Dedifferentiated amniotic fluid mesenchymal stem cell (primary cell): ENCODE measurements around the gene MRPL49.

Experiments used
- DNase-seq: peaks from one replicate; pipeline ENCODE4 v3.0.0-alpha.2; 2016; ENCODE audit errors: extremely low spot score

The MRPL49 gene

GRCh38 chr11:65121865-65122696 is at the start of gene MRPL49, which contains the start of gene FAU:
TSS of gene MRPL49 (plus strand) at chr11:65122321. CDS start at chr11:65122347, 26 bp downstream.
TSS of gene FAU (minus strand) at chr11:65122134. CDS start at chr11:65121813, 321 bp downstream.
- DNase-seq: peak; percentile 94

GRCh38 chr11:65072631-65072966 is 49.5 kb upstream of the MRPL49 start:
- DNase-seq: no peak

- DNase-seq: no peak
Observed at GRCh38 chr11:65077451-65077850, 44.7 kb upstream of the MRPL49 start.

- no peak for DNase-seq
Observed at GRCh38 chr11:65078151-65078550, 44.0 kb upstream of the MRPL49 start.

GRCh38 chr11:65078786-65079342 is 43.3 kb upstream of the MRPL49 start:
- no peak for DNase-seq

- no peak for DNase-seq
Observed at GRCh38 chr11:65083134-65083833, 38.8 kb upstream of the MRPL49 start.

GRCh38 chr11:65083834-65084597 is 38.1 kb upstream of the MRPL49 start, which contains the start of the genes CDCA5 and ZFPL1:
TSS of gene CDCA5 (minus strand) at chr11:65084040. CDS start at chr11:65083978, 62 bp downstream.
TSS of gene ZFPL1 (plus strand) at chr11:65084222. CDS start at chr11:65084699, 477 bp downstream.
- peak; percentile 90 for DNase-seq

GRCh38 chr11:65084598-65085375 is 37.3 kb upstream of the MRPL49 start:
- no peak for DNase-seq

- no peak for DNase-seq
Observed at GRCh38 chr11:65085446-65085845, 36.7 kb upstream of the MRPL49 start.

- no peak for DNase-seq
Observed at GRCh38 chr11:65086809-65087208, 35.3 kb upstream of the MRPL49 start.

GRCh38 chr11:65087216-65087615 is 34.9 kb upstream of the MRPL49 start:
- no peak for DNase-seq

GRCh38 chr11:65087827-65088226 is 34.3 kb upstream of the MRPL49 start:
- DNase-seq: no peak

GRCh38 chr11:65089621-65090020 is 32.5 kb upstream of the MRPL49 start:
- DNase-seq: no peak

GRCh38 chr11:65090628-65091027 is 31.5 kb upstream of the MRPL49 start:
- no peak for DNase-seq

GRCh38 chr11:65095427-65095826 is 26.7 kb upstream of the MRPL49 start:
- no peak for DNase-seq

GRCh38 chr11:65095974-65096806 is 25.9 kb upstream of the MRPL49 start, which contains the start of gene VPS51:
TSS of gene VPS51 (plus strand) at chr11:65096214. CDS start at chr11:65096251, 37 bp downstream.
- DNase-seq: peak; percentile 78

GRCh38 chr11:65096926-65097325 is 25.2 kb upstream of the MRPL49 start:
- no peak for DNase-seq

GRCh38 chr11:65100674-65101350 is 21.3 kb upstream of the MRPL49 start:
- DNase-seq: no peak
